Bronchial epithelial cell (primary cell): ENCODE results near the gene SLC24A3. TPM values are rescaled to one million over a fixed set of nuclear protein-coding genes. Genes with fewer than 3 reads are reported as not detected.

Experiments used
- DNase-seq: peaks from one replicate; pipeline ENCODE4 v3.0.0-alpha.2; 2010; ENCODE audit warnings: low read depth
- FAIRE-seq: peaks from 2 replicates; lab custom pipeline; 2011; peaks lifted over from hg19 to GRCh38; lab: Jason Lieb, UNC
- H3K27me3 ChIP-seq: 2 replicates; pipeline ENCODE4 v1.5.1; 2011; ENCODE audit warnings: low read length; ENCODE audit not compliant: control insufficient read depth, insufficient read depth
- H3K36me3 ChIP-seq: 2 replicates; pipeline ENCODE4 v1.5.1; 2011; ENCODE audit warnings: low read length; ENCODE audit not compliant: control insufficient read depth, insufficient read depth
- H3K4me3 ChIP-seq: 2 replicates; pipeline ENCODE4 v1.5.1; 2011; ENCODE audit warnings: mild to moderate bottlenecking, low read depth, low read length, control low read depth
- total RNA-seq: library from RNA; depleted of rRNA; stranded (reverse); fragments of >200 nt; gene quantifications from 2 replicates; pipeline ENCODE4 v1.2.1, GENCODE V29; 2014
- TF ChIP-seq, protein P1 (sequence below): IDR thresholded peaks from 2 replicates; pipeline ENCODE4 v1.5.1; 2011; ENCODE audit warnings: mild to moderate bottlenecking, moderate library complexity, low read length, control low read depth, inconsistent platforms; ENCODE audit not compliant: insufficient read depth, severe bottlenecking

SLC24A3 gene
- total RNA-seq, 1 donor from 2014 or later = under 0.01 TPM

- no peaks in the 10 kb centered on the region for H3K27me3 ChIP-seq
- H3K36me3 ChIP-seq = no peaks in the 10 kb centered on the region
- TF ChIP-seq, protein P1, sequence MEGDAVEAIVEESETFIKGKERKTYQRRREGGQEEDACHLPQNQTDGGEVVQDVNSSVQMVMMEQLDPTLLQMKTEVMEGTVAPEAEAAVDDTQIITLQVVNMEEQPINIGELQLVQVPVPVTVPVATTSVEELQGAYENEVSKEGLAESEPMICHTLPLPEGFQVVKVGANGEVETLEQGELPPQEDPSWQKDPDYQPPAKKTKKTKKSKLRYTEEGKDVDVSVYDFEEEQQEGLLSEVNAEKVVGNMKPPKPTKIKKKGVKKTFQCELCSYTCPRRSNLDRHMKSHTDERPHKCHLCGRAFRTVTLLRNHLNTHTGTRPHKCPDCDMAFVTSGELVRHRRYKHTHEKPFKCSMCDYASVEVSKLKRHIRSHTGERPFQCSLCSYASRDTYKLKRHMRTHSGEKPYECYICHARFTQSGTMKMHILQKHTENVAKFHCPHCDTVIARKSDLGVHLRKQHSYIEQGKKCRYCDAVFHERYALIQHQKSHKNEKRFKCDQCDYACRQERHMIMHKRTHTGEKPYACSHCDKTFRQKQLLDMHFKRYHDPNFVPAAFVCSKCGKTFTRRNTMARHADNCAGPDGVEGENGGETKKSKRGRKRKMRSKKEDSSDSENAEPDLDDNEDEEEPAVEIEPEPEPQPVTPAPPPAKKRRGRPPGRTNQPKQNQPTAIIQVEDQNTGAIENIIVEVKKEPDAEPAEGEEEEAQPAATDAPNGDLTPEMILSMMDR = no peak
- no peak overlapping the region for H3K4me3 ChIP-seq
- FAIRE-seq (no peak), DNase-seq (no peak)
Measured at GRCh38 chr20:19381947-19382346, 169.5 kb downstream of the SLC24A3 start.

DNA sequence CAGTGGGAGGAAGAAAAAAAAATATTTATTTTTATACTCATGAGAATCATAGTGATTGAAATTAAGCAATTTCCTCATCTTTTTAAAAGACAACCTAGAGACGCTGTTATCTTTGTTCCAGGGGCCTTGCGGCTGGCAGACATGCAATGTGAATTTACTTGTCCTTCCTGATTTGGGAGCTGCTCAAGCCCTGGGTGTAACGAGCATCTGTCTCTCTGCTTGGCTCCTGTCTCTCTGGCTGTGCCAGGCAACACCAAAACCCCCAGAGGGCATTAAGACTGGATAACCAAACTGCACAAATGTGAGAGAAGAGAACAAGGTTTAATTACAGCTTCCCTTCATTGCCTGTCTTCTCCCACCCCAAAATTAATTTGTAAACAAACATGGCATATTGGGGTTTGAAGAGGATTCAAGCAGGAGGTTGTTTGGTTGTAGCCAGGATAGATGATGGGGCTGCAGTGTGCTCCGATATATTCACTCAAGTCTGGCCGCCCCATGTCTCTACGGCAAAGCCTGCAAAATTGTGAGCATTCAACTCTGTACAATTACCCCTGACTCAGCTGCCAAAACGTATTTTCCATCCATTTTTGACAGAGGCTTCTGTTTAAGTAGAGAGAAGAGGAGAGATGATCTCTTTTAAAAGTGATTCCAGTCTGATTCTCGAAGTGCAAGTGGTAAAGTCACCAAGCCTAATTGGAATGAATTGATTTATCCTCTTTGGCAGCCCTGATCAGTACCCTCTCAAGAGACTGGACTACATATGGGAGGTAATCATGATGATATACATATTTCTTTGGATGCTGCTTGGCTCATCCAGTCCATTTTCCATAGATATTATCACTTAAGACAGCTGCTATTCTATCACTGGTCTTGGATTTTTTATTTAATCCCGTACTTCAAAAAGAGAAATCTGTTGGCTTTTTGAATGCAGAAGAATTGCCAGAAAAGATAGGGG, 170.2 kb downstream of the SLC24A3 start:
- no peaks in the 10 kb centered on the region for H3K27me3 ChIP-seq
- TF ChIP-seq, protein P1 = no peak
- FAIRE-seq (no peak), DNase-seq (no peak)
- no peaks in the 10 kb centered on the region for H3K36me3 ChIP-seq
- H3K4me3 ChIP-seq = no peak overlapping the region

GRCh38 chr20:19384940-19385339, 172.5 kb downstream of the SLC24A3 start:
- FAIRE-seq = no peak
- TF ChIP-seq, protein P1 = no peak
- no peak for DNase-seq
- Histone ChIP-seq H3K36me3 (no peaks in the 10 kb centered on the region), H3K27me3 (no peaks in the 10 kb centered on the region), H3K4me3 (no peak overlapping the region)

GRCh38 chr20:19387251-19387650, 174.8 kb downstream of the SLC24A3 start:
- Histone ChIP-seq H3K27me3 (no peaks in the 10 kb centered on the region), H3K4me3 (no peak overlapping the region), H3K36me3 (no peaks in the 10 kb centered on the region)
- FAIRE-seq (no peak), DNase-seq (no peak)
- TF ChIP-seq, protein P1 = no peak

- FAIRE-seq (no peak), DNase-seq (no peak)
- Histone ChIP-seq H3K36me3 (no peaks in the 10 kb centered on the region), H3K27me3 (no peaks in the 10 kb centered on the region), H3K4me3 (no peak overlapping the region)
- TF ChIP-seq, protein P1 = no peak
Measured at GRCh38 chr20:19392344-19393130, 180.1 kb downstream of the SLC24A3 start.
